Hematopoietic multipotent progenitor cell treated with erythropoietin and hydrocortisone succinate and interleukin-3 and kit ligand, for 17 days (in vitro differentiated cells): ENCODE measurements around the gene C21orf91.
"Not testable (repeated sequence)": the region's sequence is repeated elsewhere in the genome, so short reads cannot be mapped to it uniquely, and the experiment has no call there.

Experiments
- DNase-seq: peaks from one replicate; pipeline ENCODE4 v3.0.0-alpha.2; 2015; ENCODE audit warnings: low spot score

Gene C21orf91

DNA sequence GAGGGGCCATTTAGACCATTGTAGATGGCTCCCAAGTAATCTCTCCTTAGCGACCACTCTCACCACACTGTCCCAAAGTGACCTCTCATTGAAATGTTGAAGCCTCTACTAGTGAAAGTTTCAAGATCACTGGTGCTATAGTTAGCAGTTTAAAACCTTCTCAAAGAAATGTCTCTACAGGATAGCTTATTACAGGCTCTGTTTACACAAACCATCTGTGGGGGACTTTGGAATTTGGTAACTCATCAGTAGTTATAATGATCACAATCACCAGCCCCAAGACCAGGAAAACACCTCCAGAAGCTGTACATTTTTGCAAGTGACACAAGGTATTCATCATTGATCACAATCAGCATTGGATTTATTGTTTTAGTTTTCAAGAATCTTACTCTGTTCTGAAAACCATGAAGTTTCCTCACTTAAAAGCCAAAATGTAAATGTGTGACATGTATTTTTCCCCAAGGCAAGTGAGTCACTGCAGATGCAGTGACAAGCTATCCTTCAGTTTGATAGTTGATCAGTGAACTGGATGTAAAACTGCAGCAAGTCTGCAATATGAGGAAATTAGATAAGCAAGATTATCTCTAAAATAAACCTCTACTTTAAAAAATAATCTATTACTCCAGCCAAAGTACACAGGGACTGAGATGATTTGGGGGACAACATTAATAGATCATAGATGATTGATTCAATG lies 41.9 kb downstream of the C21orf91 start:
- no peak for DNase-seq

DNA sequence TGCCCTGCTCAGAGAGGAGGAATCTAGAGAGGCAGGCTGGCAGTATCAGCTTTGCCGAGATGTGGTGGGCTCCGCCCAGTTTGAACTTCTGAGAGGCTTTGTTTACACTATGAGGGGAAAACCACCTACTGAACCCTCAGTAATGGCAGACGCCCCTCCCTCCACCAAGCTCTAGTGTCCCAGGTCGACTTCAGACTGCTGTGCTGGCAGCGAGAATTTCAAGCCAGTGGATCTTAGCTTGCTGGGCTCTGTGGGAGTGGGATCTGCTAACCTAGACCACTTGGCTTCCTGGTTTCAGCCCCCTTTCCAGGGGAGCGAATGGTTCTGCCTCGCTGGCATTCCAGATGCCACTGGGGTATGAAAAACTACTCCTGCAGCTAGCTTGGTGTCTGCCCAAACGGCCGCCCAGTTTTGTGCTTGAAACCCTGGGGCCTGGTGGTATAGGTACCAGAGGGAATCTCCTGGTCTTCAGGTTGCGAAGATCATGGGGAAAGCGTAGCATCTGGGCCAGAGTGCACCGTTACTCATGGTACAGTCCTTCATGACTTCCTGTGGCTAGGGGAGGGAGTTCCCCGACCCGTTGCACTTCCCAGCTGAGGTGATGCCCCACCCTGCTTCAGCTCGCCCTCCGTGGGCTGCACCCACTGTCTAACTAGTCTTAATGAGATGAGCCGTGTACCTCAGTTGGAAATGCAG lies 43.6 kb downstream of the C21orf91 start:
- DNase-seq = no peak

DNA sequence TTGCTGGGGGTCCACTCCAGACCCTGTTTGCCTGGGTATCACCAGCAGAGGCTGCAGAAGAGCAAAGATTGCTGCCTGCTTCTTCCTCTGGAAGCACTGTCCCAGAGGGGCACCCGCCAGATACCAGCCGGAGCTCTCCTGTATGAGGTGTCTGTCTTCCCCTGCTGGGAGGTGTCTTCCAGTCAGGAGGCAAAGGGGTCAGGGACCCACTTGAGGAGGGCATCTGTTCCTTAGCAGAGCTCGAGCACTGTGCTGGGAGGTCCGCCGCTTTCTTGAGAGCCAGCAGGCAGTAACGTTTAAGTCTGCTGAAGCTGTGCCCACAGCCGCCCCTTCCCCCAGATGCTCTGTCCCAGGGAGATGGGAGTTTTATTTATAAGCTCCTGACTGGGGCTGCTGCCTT lies 44.1 kb downstream of the C21orf91 start:
- not testable (repeated sequence) for DNase-seq

DNA sequence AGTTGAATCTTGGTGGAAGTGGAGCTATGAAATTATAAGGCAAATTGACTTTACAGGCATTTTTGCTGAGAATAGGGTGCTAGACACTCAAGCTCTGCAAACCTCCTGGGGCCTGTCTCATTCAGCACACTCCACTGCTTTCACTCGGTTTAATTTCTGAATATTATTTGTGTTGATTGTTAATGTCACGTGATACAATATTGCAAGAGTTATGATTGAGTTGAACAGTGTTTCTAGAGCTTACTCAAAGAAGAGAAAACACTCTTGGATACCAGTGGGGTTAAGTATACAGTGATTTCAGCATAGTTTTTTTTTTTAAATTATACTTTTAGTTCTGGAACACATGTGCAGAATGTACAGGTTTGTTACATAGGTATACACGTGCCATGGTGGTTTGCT lies 49.7 kb downstream of the C21orf91 start:
- no peak for DNase-seq

DNA sequence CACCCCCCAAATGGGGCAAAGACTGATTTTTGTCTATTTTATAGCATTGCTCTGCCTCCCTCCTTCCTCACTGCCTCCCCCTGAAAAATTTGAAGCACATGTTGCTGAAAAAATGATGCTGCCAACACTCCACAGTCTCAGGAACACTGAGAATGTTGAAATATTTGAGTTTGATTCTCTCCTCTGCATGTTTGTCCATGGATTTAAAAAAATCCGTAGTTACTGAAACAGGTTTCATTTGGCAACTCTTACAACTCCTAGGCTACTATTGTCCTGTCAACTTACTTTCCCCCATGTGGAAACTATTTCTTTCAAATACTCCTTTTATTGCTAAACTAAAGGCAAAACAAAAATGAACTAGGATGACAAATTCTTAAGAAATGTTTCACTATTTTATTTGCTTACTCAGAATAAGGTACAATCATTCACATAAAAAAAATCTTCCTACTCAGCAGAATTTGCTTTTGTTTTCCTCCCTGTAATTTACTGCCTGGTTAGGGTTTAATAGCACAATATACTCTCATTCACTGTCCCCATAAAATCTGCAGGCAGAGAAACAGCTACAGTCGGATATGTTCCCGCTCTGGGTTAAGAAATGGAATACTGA lies 50.2 kb downstream of the C21orf91 start:
- no peak for DNase-seq

DNA sequence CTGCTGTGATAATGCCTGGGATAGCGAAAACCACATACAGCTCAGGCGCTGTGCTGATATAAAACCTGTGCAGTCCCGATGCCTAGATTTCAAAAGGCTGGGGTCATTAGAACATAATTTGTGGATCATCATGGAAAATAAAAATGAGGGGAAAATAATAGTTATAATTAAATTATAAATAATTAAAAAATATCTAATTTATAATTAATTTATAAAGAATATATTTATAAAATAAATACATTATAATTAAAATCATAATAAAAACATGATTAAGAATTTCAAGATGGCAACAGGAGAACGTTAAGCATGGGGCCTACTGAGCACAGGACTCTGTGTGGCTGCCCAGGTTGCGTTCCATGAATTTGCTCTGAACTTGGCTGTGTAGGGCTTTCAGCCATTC lies 53.9 kb downstream of the C21orf91 start:
- DNase-seq = no peak

DNA sequence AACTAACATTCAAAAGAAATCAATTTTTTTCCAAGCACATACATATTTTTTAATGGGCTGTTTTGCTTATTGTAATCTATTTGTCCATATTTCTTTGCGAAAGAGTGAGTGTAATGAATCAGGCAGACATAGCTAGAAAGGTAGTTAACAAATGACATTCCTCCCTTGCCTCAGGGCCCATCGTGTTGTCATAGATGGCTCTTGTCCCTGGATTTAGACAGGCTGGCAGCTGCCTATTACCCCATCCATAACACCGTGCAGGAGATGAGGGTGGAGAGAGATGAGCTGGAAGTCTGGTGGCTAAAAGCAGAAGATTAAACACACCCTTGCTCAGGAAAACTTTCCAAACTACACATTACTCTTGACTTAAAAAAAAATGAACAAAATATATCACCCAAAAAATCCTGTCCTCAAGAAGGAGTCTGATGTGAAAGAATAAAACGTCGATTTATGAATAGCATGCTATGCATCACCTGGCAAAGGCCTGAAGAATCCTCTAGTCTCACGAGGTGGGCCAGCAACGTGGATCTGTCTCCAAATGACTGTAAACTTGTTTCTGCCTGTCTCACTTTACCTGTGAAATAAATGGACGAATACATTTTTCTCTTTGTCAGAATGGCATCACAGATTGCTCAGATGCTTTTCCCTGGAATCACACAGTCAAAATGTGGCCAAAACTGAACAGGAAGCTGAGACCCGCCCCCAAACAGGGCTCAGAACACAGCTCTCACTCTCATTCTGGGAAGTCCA lies 55.7 kb downstream of the C21orf91 start:
- no peak for DNase-seq

DNA sequence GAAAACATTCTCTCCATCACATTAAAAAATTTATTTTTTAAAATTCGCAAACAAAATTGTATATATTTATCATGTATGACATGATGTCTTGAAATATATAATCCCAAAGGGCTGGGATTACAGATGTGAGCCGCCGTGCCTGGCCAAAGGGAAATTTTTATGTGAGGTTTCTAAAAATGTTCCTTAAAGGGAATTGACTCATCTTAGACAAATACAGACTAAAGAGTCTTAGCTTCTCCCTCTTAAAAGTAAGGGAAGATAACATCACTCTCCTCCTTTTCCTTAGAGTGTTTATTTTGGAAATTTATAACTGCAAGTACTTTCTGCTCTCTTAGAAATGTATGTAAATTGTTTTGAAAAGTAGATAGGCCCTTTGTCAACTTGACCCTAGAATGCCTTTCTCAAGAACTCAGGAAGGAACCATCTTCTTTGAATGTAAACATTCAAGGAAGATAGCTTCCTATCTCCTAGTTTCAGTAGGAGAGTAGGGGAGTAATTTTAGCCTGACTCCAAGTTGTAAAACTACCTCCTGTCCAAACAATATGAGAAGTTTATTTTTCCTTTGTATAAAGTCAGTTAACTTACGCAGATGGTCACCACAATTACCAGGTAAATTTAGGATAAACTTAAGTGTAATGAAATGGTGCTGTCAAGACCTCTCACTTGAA lies 59.5 kb downstream of the C21orf91 start:
- DNase-seq = no peak

DNA sequence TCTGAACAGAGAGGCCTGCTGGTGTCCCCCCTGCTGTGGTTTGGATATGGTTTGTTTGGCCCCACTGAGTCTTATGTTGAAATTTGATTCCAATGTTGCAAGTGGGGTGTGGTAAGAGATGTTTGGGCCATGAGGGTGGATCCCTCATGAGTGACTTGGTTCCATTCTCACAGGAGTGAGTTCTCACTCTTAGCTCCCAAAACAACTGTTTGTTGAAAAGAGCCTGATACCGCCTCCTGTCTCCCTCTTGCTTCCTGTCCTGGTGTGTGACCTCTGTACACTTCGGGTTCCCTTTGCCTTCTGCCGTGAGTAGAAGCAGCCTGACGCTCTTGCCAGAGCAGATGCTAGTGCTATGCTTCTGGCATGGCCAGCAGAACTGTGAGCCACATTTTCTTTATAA lies 60.5 kb downstream of the C21orf91 start:
- no peak for DNase-seq

DNA sequence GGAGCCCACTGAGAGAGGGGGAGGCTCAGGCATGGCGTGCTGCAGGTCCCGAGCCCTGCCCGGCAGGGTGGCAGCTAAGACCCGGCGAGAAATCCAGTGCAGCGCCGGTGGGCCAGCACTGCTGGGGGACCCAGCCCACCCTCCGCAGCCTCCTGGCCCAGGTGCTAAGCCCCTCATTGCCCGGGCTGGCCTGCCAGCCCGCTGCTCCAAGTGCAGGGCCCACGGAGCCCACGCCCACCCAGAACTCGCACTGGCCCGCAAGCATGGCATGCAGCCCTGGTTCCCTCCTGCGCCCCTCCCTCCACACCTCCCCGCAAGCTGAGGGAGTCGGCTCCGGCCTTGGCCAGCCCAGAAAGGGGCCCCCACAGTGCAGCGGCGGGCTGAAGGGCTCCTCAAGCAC lies 61.5 kb downstream of the C21orf91 start:
- DNase-seq = no peak

DNA sequence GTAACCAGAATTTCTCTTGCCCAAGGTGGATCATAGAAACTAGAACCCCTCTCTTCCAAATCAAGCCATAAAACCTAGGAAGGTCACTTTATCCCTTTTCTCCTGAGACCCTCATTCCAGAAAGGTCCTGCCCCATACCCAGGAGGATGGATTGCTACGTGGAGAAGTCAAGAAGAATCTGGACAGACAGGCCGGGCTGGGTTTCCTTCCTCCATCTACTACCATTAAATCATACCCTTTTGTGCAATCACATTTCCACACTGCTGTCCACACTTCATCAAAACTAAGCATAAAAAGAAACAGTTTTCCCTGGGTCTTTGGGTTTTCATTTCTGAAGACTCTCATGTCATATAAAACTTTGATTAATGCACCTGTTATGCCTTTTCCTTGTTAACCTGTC lies 65.4 kb downstream of the C21orf91 start:
- no peak for DNase-seq

DNA sequence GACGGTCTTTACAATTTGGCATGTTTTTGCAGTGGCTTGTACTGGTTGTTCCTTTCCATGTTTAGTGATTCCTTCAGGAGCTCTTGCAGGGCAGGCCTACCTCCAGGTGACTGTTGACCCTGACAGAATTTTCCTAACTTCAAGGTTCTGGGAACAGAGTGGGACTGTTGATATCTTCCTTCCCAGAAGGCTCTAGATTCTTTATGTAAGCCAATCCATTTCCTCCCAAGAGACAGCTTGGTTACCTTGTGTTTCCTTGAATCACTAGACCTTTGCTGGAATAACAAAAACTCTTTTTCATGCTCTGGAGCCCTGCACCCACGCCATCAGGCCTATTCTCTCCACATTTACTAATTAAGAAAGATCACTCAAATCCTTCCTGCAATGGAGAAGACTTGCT lies 67.0 kb downstream of the C21orf91 start:
- no peak for DNase-seq

DNA sequence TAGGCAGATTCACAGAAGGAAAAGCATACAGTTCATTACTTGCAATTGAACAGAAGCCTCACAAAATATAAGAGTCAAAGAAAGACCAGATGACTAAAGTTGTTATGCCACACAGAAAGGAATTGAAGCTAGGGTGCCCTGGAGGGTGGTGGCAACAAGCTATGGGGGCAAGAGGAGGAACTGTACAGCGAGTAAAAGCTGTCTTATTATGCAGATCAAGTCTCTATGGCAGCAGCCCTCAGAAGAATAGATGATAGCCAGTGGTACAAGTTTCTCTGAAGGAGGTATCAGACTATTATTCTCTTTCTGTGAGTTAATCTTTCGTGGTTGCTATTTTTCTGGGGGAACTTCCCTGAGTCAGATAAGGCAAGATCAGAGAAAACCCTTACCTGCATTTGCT lies 72.2 kb downstream of the C21orf91 start:
- DNase-seq = no peak

DNA sequence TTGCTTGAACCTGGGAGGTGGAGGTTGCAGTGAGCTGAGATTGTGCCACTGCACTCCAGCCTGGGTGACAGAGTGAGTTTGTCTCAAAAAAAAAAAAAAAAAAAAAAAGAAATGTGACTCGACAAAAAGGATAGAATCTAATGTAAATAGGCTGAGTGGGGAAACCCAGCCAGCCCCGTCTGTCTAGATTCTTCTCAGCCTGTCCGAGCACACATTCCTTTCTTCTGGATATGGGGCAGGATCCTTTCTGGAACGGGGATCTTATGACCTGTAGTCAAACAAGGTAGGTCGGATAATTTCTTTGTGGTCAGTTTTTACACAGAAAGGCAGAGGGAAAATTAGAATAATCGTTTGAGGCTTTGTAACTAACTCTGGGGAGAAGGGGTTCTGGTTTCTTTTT lies 74.1 kb downstream of the C21orf91 start:
- no peak for DNase-seq

DNA sequence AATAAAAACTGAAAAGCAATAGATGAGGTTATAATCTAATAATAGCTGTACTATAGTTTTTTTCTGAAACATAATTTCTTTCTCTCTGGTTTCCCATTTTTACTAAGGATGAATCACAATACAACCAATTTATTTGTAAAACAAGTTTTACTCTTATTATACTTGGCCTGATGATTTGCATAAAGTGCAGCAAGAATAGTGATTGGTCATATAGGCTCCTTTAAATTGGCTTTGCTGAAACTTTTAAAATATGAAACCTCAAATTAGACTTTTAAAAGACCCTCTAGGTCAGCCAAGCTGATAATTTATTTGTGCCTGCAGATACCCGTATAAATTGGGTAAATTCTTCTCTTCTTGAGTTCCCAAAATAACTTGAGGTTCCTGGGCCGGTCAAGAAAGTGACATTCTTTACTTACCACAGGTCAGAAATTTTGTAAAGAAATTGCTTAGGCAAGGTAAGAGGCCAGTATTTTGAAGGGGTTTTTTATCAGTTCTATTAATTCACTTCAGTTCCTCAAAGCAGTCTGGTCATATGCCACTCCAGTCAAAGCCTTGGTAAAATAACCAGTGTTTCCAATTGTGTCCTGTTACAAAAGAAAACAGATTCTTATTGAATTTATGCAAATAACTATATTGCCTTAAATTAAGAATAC lies 76.1 kb downstream of the C21orf91 start:
- no peak for DNase-seq

DNA sequence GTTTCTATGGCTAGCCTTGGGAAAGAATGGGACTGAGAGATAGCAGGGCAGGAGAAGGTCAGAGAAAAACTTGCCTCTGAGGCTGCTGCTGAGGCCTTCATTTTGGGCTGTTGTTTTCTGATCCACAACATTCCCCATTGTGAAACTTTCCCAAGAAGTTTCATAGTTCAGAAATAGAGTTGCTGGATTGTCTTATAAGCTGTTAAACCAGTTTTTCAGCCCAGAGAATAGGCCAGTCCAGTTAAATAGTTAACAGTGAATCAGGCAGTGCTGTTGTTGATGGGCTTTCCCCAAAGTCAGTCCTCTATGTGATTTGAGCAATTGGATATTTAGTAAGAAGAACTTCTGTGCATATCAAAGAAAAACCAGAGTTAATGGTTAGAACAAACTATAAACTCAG lies 77.0 kb downstream of the C21orf91 start:
- DNase-seq = no peak
